ENCODE data around the gene KCNJ14.
A peak's percentile ranks its signal among the peaks of the same experiment; 100 is the strongest.

The KCNJ14 gene

GRCh38 chr19:48470856-48471255 is 15.5 kb downstream of the KCNJ14 start:
- H3K36me3 Mint-ChIP-seq (ENCODE audit: low read depth): peaks cover 24% of the 10 kb centered on the region
- H3K27me3 Mint-ChIP-seq (ENCODE audit: low read depth): no peaks in the 10 kb centered on the region
- no peaks in the 10 kb centered on the region for H3K9me3 Mint-ChIP-seq
- peak overlapping the region; percentile 23 for H3K4me3 Mint-ChIP-seq
- peaks cover 9% of the 10 kb centered on the region for H3K4me1 Mint-ChIP-seq (ENCODE audit: low read depth)
- H3K27ac Mint-ChIP-seq: peak overlapping the region; percentile 32
- no peak for DNase-seq (ENCODE audit: low spot score)

GRCh38 chr19:48471836-48472235 is 16.5 kb downstream of the KCNJ14 start:
- no peak overlapping the region for H3K4me3 Mint-ChIP-seq
- no peaks in the 10 kb centered on the region for H3K27me3 Mint-ChIP-seq (ENCODE audit: low read depth)
- no peak for DNase-seq (ENCODE audit: low spot score)
- H3K9me3 Mint-ChIP-seq: no peaks in the 10 kb centered on the region
- no peak overlapping the region for H3K27ac Mint-ChIP-seq
- peaks cover 24% of the 10 kb centered on the region for H3K36me3 Mint-ChIP-seq (ENCODE audit: low read depth)
- peaks cover 9% of the 10 kb centered on the region for H3K4me1 Mint-ChIP-seq (ENCODE audit: low read depth)

GRCh38 chr19:48473161-48473966 is 18.0 kb downstream of the KCNJ14 start:
- Mint-ChIP-seq H3K27me3 (ENCODE audit: low read depth) (no peaks in the 10 kb centered on the region), H3K27ac (no peak overlapping the region), H3K36me3 (ENCODE audit: low read depth) (peaks cover 24% of the 10 kb centered on the region), H3K9me3 (no peaks in the 10 kb centered on the region), H3K4me3 (no peak overlapping the region), H3K4me1 (ENCODE audit: low read depth) (peaks cover 4% of the 10 kb centered on the region)
- DNase-seq (ENCODE audit: low spot score): no peak

GRCh38 chr19:48474084-48474592 is 18.8 kb downstream of the KCNJ14 start:
- peaks cover 2% of the 10 kb centered on the region for H3K4me1 Mint-ChIP-seq (ENCODE audit: low read depth)
- DNase-seq (ENCODE audit: low spot score): no peak
- H3K27me3 Mint-ChIP-seq (ENCODE audit: low read depth): no peaks in the 10 kb centered on the region
- peak overlapping the region; percentile 28 for H3K27ac Mint-ChIP-seq
- H3K4me3 Mint-ChIP-seq: no peak overlapping the region
- H3K9me3 Mint-ChIP-seq: no peaks in the 10 kb centered on the region
- peaks cover 24% of the 10 kb centered on the region for H3K36me3 Mint-ChIP-seq (ENCODE audit: low read depth)

- Mint-ChIP-seq H3K4me3 (no peak overlapping the region), H3K4me1 (ENCODE audit: low read depth) (peaks cover 5% of the 10 kb centered on the region), H3K9me3 (no peaks in the 10 kb centered on the region), H3K36me3 (ENCODE audit: low read depth) (peaks cover 30% of the 10 kb centered on the region), H3K27me3 (ENCODE audit: low read depth) (no peaks in the 10 kb centered on the region), H3K27ac (no peak overlapping the region)
- DNase-seq (ENCODE audit: low spot score): no peak
Measured at GRCh38 chr19:48475369-48476068, 20.1 kb downstream of the KCNJ14 start.

- no peaks in the 10 kb centered on the region for H3K27me3 Mint-ChIP-seq (ENCODE audit: low read depth)
- no peak overlapping the region for H3K4me3 Mint-ChIP-seq
- peaks cover 11% of the 10 kb centered on the region for H3K4me1 Mint-ChIP-seq (ENCODE audit: low read depth)
- no peak overlapping the region for H3K27ac Mint-ChIP-seq
- H3K36me3 Mint-ChIP-seq (ENCODE audit: low read depth): peaks cover 29% of the 10 kb centered on the region
- no peaks in the 10 kb centered on the region for H3K9me3 Mint-ChIP-seq
- DNase-seq (ENCODE audit: low spot score): no peak
Measured at GRCh38 chr19:48476176-48476575, 20.8 kb downstream of the KCNJ14 start.

- Mint-ChIP-seq H3K4me3 (no peak overlapping the region), H3K4me1 (ENCODE audit: low read depth) (peaks cover 13% of the 10 kb centered on the region), H3K9me3 (no peaks in the 10 kb centered on the region), H3K27me3 (ENCODE audit: low read depth) (no peaks in the 10 kb centered on the region), H3K36me3 (ENCODE audit: low read depth) (peaks cover 25% of the 10 kb centered on the region), H3K27ac (no peak overlapping the region)
- no peak for DNase-seq (ENCODE audit: low spot score)
Measured at GRCh38 chr19:48477067-48477685, 21.8 kb downstream of the KCNJ14 start.

- no peak overlapping the region for H3K27ac Mint-ChIP-seq
Measured at GRCh38 chr19:48477698-48478338, 22.4 kb downstream of the KCNJ14 start.

GRCh38 chr19:48478339-48479256 is 23.2 kb downstream of the KCNJ14 start:
- no peak for DNase-seq (ENCODE audit: low spot score)
- no peaks in the 10 kb centered on the region for H3K27me3 Mint-ChIP-seq (ENCODE audit: low read depth)
- H3K27ac Mint-ChIP-seq: no peak overlapping the region
- H3K4me3 Mint-ChIP-seq: no peak overlapping the region
- H3K9me3 Mint-ChIP-seq: no peaks in the 10 kb centered on the region
- peaks cover 11% of the 10 kb centered on the region for H3K4me1 Mint-ChIP-seq (ENCODE audit: low read depth)
- H3K36me3 Mint-ChIP-seq (ENCODE audit: low read depth): peaks cover 21% of the 10 kb centered on the region

More at GRCh38 chr19:48477698-48478338, 22.4 kb downstream of the KCNJ14 start:
- Mint-ChIP-seq H3K4me1 (ENCODE audit: low read depth) (peaks cover 13% of the 10 kb centered on the region), H3K36me3 (ENCODE audit: low read depth) (peaks cover 21% of the 10 kb centered on the region), H3K4me3 (no peak overlapping the region), H3K27me3 (ENCODE audit: low read depth) (no peaks in the 10 kb centered on the region), H3K9me3 (no peaks in the 10 kb centered on the region)
- DNase-seq (ENCODE audit: low spot score): no peak

- Mint-ChIP-seq H3K27ac (peak overlapping the region; percentile 21), H3K9me3 (no peaks in the 10 kb centered on the region), H3K4me1 (ENCODE audit: low read depth) (peaks cover 11% of the 10 kb centered on the region), H3K27me3 (ENCODE audit: low read depth) (no peaks in the 10 kb centered on the region), H3K36me3 (ENCODE audit: low read depth) (peaks cover 19% of the 10 kb centered on the region), H3K4me3 (peak overlapping the region; percentile 56)
- DNase-seq (ENCODE audit: low spot score): no peak
Measured at GRCh38 chr19:48479686-48480085, 24.3 kb downstream of the KCNJ14 start.

GRCh38 chr19:48480183-48480557 is 24.8 kb downstream of the KCNJ14 start:
- H3K27me3 Mint-ChIP-seq (ENCODE audit: low read depth): no peaks in the 10 kb centered on the region
- no peak for DNase-seq (ENCODE audit: low spot score)
- peaks cover 11% of the 10 kb centered on the region for H3K4me1 Mint-ChIP-seq (ENCODE audit: low read depth)
- H3K36me3 Mint-ChIP-seq (ENCODE audit: low read depth): peaks cover 16% of the 10 kb centered on the region
- no peaks in the 10 kb centered on the region for H3K9me3 Mint-ChIP-seq
- peak overlapping the region; percentile 81 for H3K4me3 Mint-ChIP-seq
- peak overlapping the region; percentile 82 for H3K27ac Mint-ChIP-seq

GRCh38 chr19:48480558-48481500 is 25.5 kb downstream of the KCNJ14 start:
- DNase-seq (ENCODE audit: low spot score): peak; percentile 42
- peak overlapping the region; percentile 81 for H3K4me3 Mint-ChIP-seq
- no peaks in the 10 kb centered on the region for H3K9me3 Mint-ChIP-seq
- H3K36me3 Mint-ChIP-seq (ENCODE audit: low read depth): peaks cover 10% of the 10 kb centered on the region
- H3K27me3 Mint-ChIP-seq (ENCODE audit: low read depth): no peaks in the 10 kb centered on the region
- H3K4me1 Mint-ChIP-seq (ENCODE audit: low read depth): peaks cover 11% of the 10 kb centered on the region
- peak overlapping the region; percentile 82 for H3K27ac Mint-ChIP-seq
